CD4-positive, alpha-beta T cell (primary cell): Measurements from ENCODE around the gene ZNF324. TPM values are rescaled to one million over a fixed set of nuclear protein-coding genes. Genes with fewer than 3 reads are reported as not detected.
A peak's percentile ranks its signal among the peaks of the same experiment; 100 is the strongest.

Experiments used
- ATAC-seq: fragments of 200-7000 bp; cut with Tn5 transposase; one replicate; pipeline ENCODE4 v1.10.0; 2022; ENCODE audit warnings: mild to moderate bottlenecking; ENCODE audit not compliant: poor library complexity
- CTCF ChIA-PET: fragments of 350-600 bp; sonication (Branson Sonifier 250); formaldehyde crosslinking; loops from one replicate; lab custom pipeline; 2021; ENCODE audit warnings: antibody characterized with exemption, inconsistent platforms; lab: Charles Lee
- POLR2A ChIA-PET: fragments of 350-600 bp; sonication (Branson Sonifier 250); formaldehyde crosslinking; loops from one replicate; lab custom pipeline; 2021; ENCODE audit warnings: antibody characterized with exemption, inconsistent platforms; lab: Charles Lee
- DNase-seq, 14 experiments: peaks; one replicate each; pipeline ENCODE4 v3.0.0-alpha.2; 2013 to 2020; ENCODE audit warnings: mixed read lengths in 2 of 14
- H3K27ac ChIP-seq, 2 donors: one replicate each; pipeline versions ENCODE4 v1.5.1 to v1.7.0; 2013; ENCODE audit warnings: low read length in 2 of 2, low read depth in 1 of 2, mild to moderate bottlenecking in 1 of 2
- H3K27me3 ChIP-seq, 2 experiments: 1 replicate in 1 of 2; 2 replicates in 1 of 2; pipeline versions ENCODE4 v1.6.1 to v1.7.0; 2013; ENCODE audit warnings: low read length in 2 of 2, control low read depth in 1 of 2, mild to moderate bottlenecking in 1 of 2, moderate library complexity in 1 of 2; ENCODE audit not compliant: insufficient read depth in 2 of 2, control insufficient read depth in 1 of 2
- H3K36me3 ChIP-seq: one replicate; pipeline ENCODE4 v1.6.1; 2013; ENCODE audit warnings: low read length, control low read depth; ENCODE audit not compliant: insufficient read depth
- H3K4me1 ChIP-seq: one replicate; pipeline ENCODE4 v1.6.1; 2013; ENCODE audit warnings: low read length, control low read depth; ENCODE audit not compliant: insufficient read depth
- H3K4me3 ChIP-seq: one replicate; pipeline ENCODE4 v1.5.1; 2013; ENCODE audit warnings: mild to moderate bottlenecking, low read length, moderate library complexity
- H3K9me3 ChIP-seq, 2 experiments: 1 replicate in 1 of 2; 2 replicates in 1 of 2; pipeline versions ENCODE4 v1.6.1 to v1.7.0; 2013; ENCODE audit warnings: low read length in 2 of 2, mild to moderate bottlenecking in 2 of 2, control low read depth in 1 of 2, moderate library complexity in 1 of 2; ENCODE audit not compliant: control insufficient read depth in 1 of 2, insufficient read depth in 1 of 2
- H3K27ac Mint-ChIP-seq: one replicate; pipeline ENCODE4 v1.8.0; 2020; ENCODE audit warnings: mixed read lengths
- H3K27me3 Mint-ChIP-seq: one replicate; pipeline ENCODE4 v1.8.0; 2021; ENCODE audit warnings: mixed read lengths
- H3K36me3 Mint-ChIP-seq: one replicate; pipeline ENCODE4 v1.8.0; 2021; ENCODE audit warnings: low read depth, mixed read lengths
- H3K4me1 Mint-ChIP-seq: one replicate; pipeline ENCODE4 v1.8.0; 2021; ENCODE audit warnings: low read depth, mixed read lengths
- H3K4me3 Mint-ChIP-seq: one replicate; pipeline ENCODE4 v1.8.0; 2020; ENCODE audit warnings: mild to moderate bottlenecking, mixed read lengths
- H3K9me3 Mint-ChIP-seq: one replicate; pipeline ENCODE4 v1.8.0; 2020; ENCODE audit warnings: mixed read lengths
- CTCF ChIP-seq: fragments of 200-600 bp; IDR thresholded peaks from one replicate; pipeline ENCODE4 v1.8.0; 2022; ENCODE audit warnings: antibody characterized with exemption, mild to moderate bottlenecking
- intact Hi-C, 2 experiments: fragments of 100-400 bp; cut with DNase I in 1 of 2; cut with micrococcal nuclease in 1 of 2; formaldehyde crosslinking; loops; one replicate each; pipeline versions ENCODE4 v1.15.1 to v1.9.0; 2023 to 2025; cut with DNase I, micrococcal nuclease
- total RNA-seq, 174 experiments: library from RNA in 2 of 174; stranded (reverse) in 2 of 174; gene quantifications; one replicate each; pipeline ENCODE4 v1.2.3 and lab custom pipeline; 2021 to 2026

ZNF324 gene
- total RNA-seq, 2 experiments from 2014 or later = 24.3 to 25.2 TPM

- no peak overlapping the region for H3K4me3 Mint-ChIP-seq
- H3K36me3 Mint-ChIP-seq = peaks cover 39% of the 10 kb centered on the region
- intact Hi-C loops = no loop called here
- peaks cover 15% of the 10 kb centered on the region for H3K4me1 Mint-ChIP-seq
- no peaks in the 10 kb centered on the region for H3K27me3 ChIP-seq
- H3K9me3 Mint-ChIP-seq = no peaks in the 10 kb centered on the region
- peaks cover 21% of the 10 kb centered on the region for H3K36me3 ChIP-seq
- peaks cover 11% of the 10 kb centered on the region for H3K4me1 ChIP-seq
- H3K9me3 ChIP-seq = no peaks in the 10 kb centered on the region
- ATAC-seq (no peak), DNase-seq (no peak)
- POLR2A ChIA-PET = no interaction called here
- no peak for TF ChIP-seq CTCF
- peaks cover 3% of the 10 kb centered on the region for H3K27me3 Mint-ChIP-seq
- H3K27ac Mint-ChIP-seq = no peak overlapping the region
- CTCF ChIA-PET = no interaction called here
- H3K27ac ChIP-seq = no peak overlapping the region
- H3K4me3 ChIP-seq = no peak overlapping the region
These were observed 10.8 kb upstream of the ZNF324 start for GRCh38 chr19:58456111-58456510.

- Histone ChIP-seq H3K4me3 (no peak overlapping the region), H3K4me1 (no peaks in the 10 kb centered on the region), H3K36me3 (peaks cover 11% of the 10 kb centered on the region), H3K9me3 (no peaks in the 10 kb centered on the region), H3K27ac (no peak overlapping the region), H3K27me3 (no peaks in the 10 kb centered on the region)
- intact Hi-C loops = no loop called here
- ChIA-PET CTCF (no interaction called here), POLR2A (no interaction called here)
- no peaks in the 10 kb centered on the region for H3K4me1 Mint-ChIP-seq
- H3K9me3 Mint-ChIP-seq = no peaks in the 10 kb centered on the region
- H3K27ac Mint-ChIP-seq = no peak overlapping the region
- H3K4me3 Mint-ChIP-seq = no peak overlapping the region
- TF ChIP-seq CTCF = no peak
- peaks cover 13% of the 10 kb centered on the region for H3K36me3 Mint-ChIP-seq
- no peaks in the 10 kb centered on the region for H3K27me3 Mint-ChIP-seq
- no peak for DNase-seq
- no peak for ATAC-seq
These were observed 6.8 kb upstream of the ZNF324 start for GRCh38 chr19:58460039-58460438.

- Mint-ChIP-seq H3K4me3 (peak overlapping the region; percentile 93), H3K4me1 (peaks cover 22% of the 10 kb centered on the region), H3K27me3 (no peaks in the 10 kb centered on the region), H3K27ac (peak overlapping the region; percentile 83), H3K36me3 (peaks cover 22% of the 10 kb centered on the region), H3K9me3 (no peaks in the 10 kb centered on the region)
- H3K27me3 ChIP-seq = no peaks in the 10 kb centered on the region
- CTCF ChIA-PET = interaction anchor here (1.6 kb wide), 1 partner anchor 48 kb away, joined by 6 read pairs; no protein-coding TSS in a partner anchor
- POLR2A ChIA-PET = interaction anchor here (0.7 to 1.0 kb wide), 3 partner anchors 9 to 15 kb away, joined by 3 read pairs; partner anchors contain the start of gene ZNF324B
- peaks cover 12% of the 10 kb centered on the region for H3K36me3 ChIP-seq
- H3K4me3 ChIP-seq = peak overlapping the region; percentile 68
- no peaks in the 10 kb centered on the region for H3K9me3 ChIP-seq
- DNase-seq = no peak
- intact Hi-C loops = loop anchor here (1.0 to 5.0 kb wide), 5 partner anchors 9 to 79 kb away; partner anchors contain the start of genes RPS5 (in 1 of the 2), ZNF132 (in 1 of the 2) and ZNF324B (in 1 of the 2)
- no peak overlapping the region for H3K27ac ChIP-seq
- TF ChIP-seq CTCF = no peak
- ATAC-seq = peak; percentile 14
- H3K4me1 ChIP-seq = peaks cover 20% of the 10 kb centered on the region
These were observed 656 bp upstream of the ZNF324 start for GRCh38 chr19:58466089-58466759.
